Ishikawa (cell line): ENCODE measurements around the gene WDFY2.

ENCODE experiments used
- CEBPB ChIP-seq: IDR thresholded peaks from 2 replicates; pipeline ENCODE4 v1.6.1; 2012
- CREB1 ChIP-seq: IDR thresholded peaks from 2 replicates; pipeline ENCODE4 v1.6.1; 2012; ENCODE audit warnings: low read depth
- EGR1 ChIP-seq: IDR thresholded peaks from 2 replicates; pipeline ENCODE4 v1.6.1; 2012
- EP300 ChIP-seq: IDR thresholded peaks from 2 replicates; pipeline ENCODE4 v1.6.1; 2012; ENCODE audit warnings: borderline replicate concordance
- FOXM1 ChIP-seq: IDR thresholded peaks from 2 replicates; pipeline ENCODE4 v1.6.1; 2012; ENCODE audit warnings: low read depth, borderline replicate concordance
- MAX ChIP-seq: IDR thresholded peaks from 2 replicates; pipeline ENCODE4 v1.6.1; 2012
- NFIC ChIP-seq: IDR thresholded peaks from 2 replicates; pipeline ENCODE4 v1.6.1; 2012
- RAD21 ChIP-seq: IDR thresholded peaks from 2 replicates; pipeline ENCODE4 v1.6.1; 2012; ENCODE audit warnings: low read depth
- TAF1 ChIP-seq: IDR thresholded peaks from 2 replicates; pipeline ENCODE4 v1.6.1; 2012; ENCODE audit warnings: low read depth, mild to moderate bottlenecking
- TCF12 ChIP-seq: IDR thresholded peaks from 2 replicates; pipeline ENCODE4 v1.6.1; 2012; ENCODE audit warnings: low read depth
- TEAD4 ChIP-seq: IDR thresholded peaks from 2 replicates; pipeline ENCODE4 v1.6.1; 2012
- YY1 ChIP-seq: IDR thresholded peaks from 2 replicates; pipeline ENCODE4 v1.6.1; 2012; ENCODE audit warnings: low read depth
- ZBTB7A ChIP-seq: IDR thresholded peaks from 2 replicates; pipeline ENCODE4 v1.6.1; 2012; ENCODE audit warnings: low read depth
- TF ChIP-seq, protein P1 (sequence below): IDR thresholded peaks from 2 replicates; pipeline ENCODE4 v1.6.1; 2012
- TF ChIP-seq, protein P2 (sequence below): IDR thresholded peaks from 2 replicates; pipeline ENCODE4 v1.6.1; 2012; ENCODE audit warnings: low read depth, mild to moderate bottlenecking

WDFY2 gene

GRCh38 chr13:51620165-51620983, 36.1 kb downstream of the WDFY2 start:
- TF ChIP-seq CEBPB (no peak), TEAD4 (no peak), RAD21 (no peak), TCF12 (no peak), FOXM1 (no peak), NFIC (no peak), CREB1 (no peak), EP300 (no peak), TAF1 (no peak), MAX (no peak), EGR1 (no peak), ZBTB7A (no peak), YY1 (no peak)
- TF ChIP-seq, protein P1, sequence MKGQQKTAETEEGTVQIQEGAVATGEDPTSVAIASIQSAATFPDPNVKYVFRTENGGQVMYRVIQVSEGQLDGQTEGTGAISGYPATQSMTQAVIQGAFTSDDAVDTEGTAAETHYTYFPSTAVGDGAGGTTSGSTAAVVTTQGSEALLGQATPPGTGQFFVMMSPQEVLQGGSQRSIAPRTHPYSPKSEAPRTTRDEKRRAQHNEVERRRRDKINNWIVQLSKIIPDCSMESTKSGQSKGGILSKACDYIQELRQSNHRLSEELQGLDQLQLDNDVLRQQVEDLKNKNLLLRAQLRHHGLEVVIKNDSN: no peak
- TF ChIP-seq, protein P2, sequence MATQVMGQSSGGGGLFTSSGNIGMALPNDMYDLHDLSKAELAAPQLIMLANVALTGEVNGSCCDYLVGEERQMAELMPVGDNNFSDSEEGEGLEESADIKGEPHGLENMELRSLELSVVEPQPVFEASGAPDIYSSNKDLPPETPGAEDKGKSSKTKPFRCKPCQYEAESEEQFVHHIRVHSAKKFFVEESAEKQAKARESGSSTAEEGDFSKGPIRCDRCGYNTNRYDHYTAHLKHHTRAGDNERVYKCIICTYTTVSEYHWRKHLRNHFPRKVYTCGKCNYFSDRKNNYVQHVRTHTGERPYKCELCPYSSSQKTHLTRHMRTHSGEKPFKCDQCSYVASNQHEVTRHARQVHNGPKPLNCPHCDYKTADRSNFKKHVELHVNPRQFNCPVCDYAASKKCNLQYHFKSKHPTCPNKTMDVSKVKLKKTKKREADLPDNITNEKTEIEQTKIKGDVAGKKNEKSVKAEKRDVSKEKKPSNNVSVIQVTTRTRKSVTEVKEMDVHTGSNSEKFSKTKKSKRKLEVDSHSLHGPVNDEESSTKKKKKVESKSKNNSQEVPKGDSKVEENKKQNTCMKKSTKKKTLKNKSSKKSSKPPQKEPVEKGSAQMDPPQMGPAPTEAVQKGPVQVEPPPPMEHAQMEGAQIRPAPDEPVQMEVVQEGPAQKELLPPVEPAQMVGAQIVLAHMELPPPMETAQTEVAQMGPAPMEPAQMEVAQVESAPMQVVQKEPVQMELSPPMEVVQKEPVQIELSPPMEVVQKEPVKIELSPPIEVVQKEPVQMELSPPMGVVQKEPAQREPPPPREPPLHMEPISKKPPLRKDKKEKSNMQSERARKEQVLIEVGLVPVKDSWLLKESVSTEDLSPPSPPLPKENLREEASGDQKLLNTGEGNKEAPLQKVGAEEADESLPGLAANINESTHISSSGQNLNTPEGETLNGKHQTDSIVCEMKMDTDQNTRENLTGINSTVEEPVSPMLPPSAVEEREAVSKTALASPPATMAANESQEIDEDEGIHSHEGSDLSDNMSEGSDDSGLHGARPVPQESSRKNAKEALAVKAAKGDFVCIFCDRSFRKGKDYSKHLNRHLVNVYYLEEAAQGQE: no peak

GRCh38 chr13:51621602-51622001, 37.3 kb downstream of the WDFY2 start:
- no peak for TF ChIP-seq TCF12
- no peak for TF ChIP-seq ZBTB7A
- no peak for TF ChIP-seq EGR1
- TF ChIP-seq TEAD4: no peak
- no peak for TF ChIP-seq CREB1
- TF ChIP-seq YY1: no peak
- no peak for TF ChIP-seq NFIC
- TF ChIP-seq, protein P2: no peak
- TF ChIP-seq EP300: no peak
- TF ChIP-seq MAX: no peak
- no peak for TF ChIP-seq RAD21
- TF ChIP-seq, protein P1: no peak
- TF ChIP-seq TAF1: no peak
- no peak for TF ChIP-seq FOXM1
- no peak for TF ChIP-seq CEBPB

GRCh38 chr13:51623473-51623872, 39.2 kb downstream of the WDFY2 start:
- no peak for TF ChIP-seq TCF12
- TF ChIP-seq FOXM1: no peak
- TF ChIP-seq CREB1: no peak
- no peak for TF ChIP-seq ZBTB7A
- TF ChIP-seq EP300: no peak
- no peak for TF ChIP-seq TEAD4
- no peak for TF ChIP-seq YY1
- TF ChIP-seq EGR1: no peak
- TF ChIP-seq, protein P2: no peak
- TF ChIP-seq RAD21: no peak
- no peak for TF ChIP-seq NFIC
- TF ChIP-seq CEBPB: no peak
- no peak for TF ChIP-seq MAX
- no peak for TF ChIP-seq TAF1
- TF ChIP-seq, protein P1: no peak
